Endothelial cell of umbilical vein (primary cell): ENCODE results near the gene GALK1. TPM values are rescaled to one million over a fixed set of nuclear protein-coding genes. Genes with fewer than 3 reads are reported as not detected.

Experiments used
- BruUV-seq: library from RNA; stranded (reverse); fragments of 400-500 nt; replicated peaks from 2 replicates; lab custom pipeline; 2021; lab: Mats Ljungman, UMichigan
- CTCF ChIA-PET: fragments of 300-600, 350-600 bp; sonication (Branson Sonifier 250); formaldehyde crosslinking; loops from one replicate; lab custom pipeline; 2021; ENCODE audit warnings: antibody characterized with exemption, inconsistent platforms; lab: Charles Lee
- POLR2A ChIA-PET: fragments of 300-600, 350-600 bp; sonication (Branson Sonifier 250); formaldehyde crosslinking; loops from one replicate; lab custom pipeline; 2021; ENCODE audit warnings: antibody characterized with exemption, inconsistent platforms; lab: Charles Lee
- DNase-seq: peaks from one replicate; pipeline ENCODE4 v3.0.0-alpha.2; 2011; ENCODE audit warnings: low read depth, low spot score
- FAIRE-seq: peaks from 2 replicates; lab custom pipeline; 2011; peaks lifted over from hg19 to GRCh38; lab: Jason Lieb, UNC
- H2AFZ ChIP-seq: 2 replicates; pipeline ENCODE4 v1.6.0; 2012; ENCODE audit warnings: low read depth, low read length, control low read depth, inconsistent platforms
- H3K27ac ChIP-seq: 2 replicates; pipeline ENCODE4 v1.5.1; 2011; ENCODE audit warnings: low read depth, mild to moderate bottlenecking, control low read depth, low read length, moderate library complexity; ENCODE audit not compliant: insufficient read depth
- H3K27me3 ChIP-seq, 2 experiments: 2 replicates each; pipeline versions ENCODE4 v1.6.0 to v1.6.1; 2011; ENCODE audit warnings: low read length in 2 of 2, mixed read lengths in 1 of 2; ENCODE audit not compliant: control insufficient read depth in 2 of 2, insufficient read depth in 2 of 2
- H3K36me3 ChIP-seq, 2 experiments: 2 replicates in 1 of 2; 3 replicates in 1 of 2; pipeline ENCODE4 v1.5.1; 2011; ENCODE audit warnings: low read length in 2 of 2, mild to moderate bottlenecking in 1 of 2, moderate library complexity in 1 of 2; ENCODE audit not compliant: control insufficient read depth in 2 of 2, insufficient read depth in 2 of 2; ENCODE audit errors: extremely low read depth in 1 of 2
- H3K4me1 ChIP-seq: 3 replicates; pipeline ENCODE4 v1.5.1; 2011; ENCODE audit warnings: mild to moderate bottlenecking, low read length; ENCODE audit not compliant: control insufficient read depth, insufficient read depth; ENCODE audit errors: extremely low read depth
- H3K4me2 ChIP-seq: 2 replicates; pipeline ENCODE4 v1.6.1; 2011; ENCODE audit warnings: low read length, control low read depth, mixed read lengths; ENCODE audit not compliant: insufficient read depth
- H3K4me3 ChIP-seq, 3 experiments: fragments of 200-600 bp in 1 of 3; sonication (generic), shearing (Covaris generic) in 1 of 3; replicated peaks in 1 of 3; 2 replicates each; pipeline ENCODE4 v1.5.1; 2011 to 2016; ENCODE audit warnings: control low read depth in 3 of 3, low read length in 3 of 3, mild to moderate bottlenecking in 2 of 3, inconsistent platforms in 1 of 3, low read depth in 1 of 3, moderate library complexity in 1 of 3; ENCODE audit not compliant: insufficient read depth in 1 of 3
- H3K79me2 ChIP-seq: 2 replicates; pipeline ENCODE4 v1.6.0; 2012; ENCODE audit warnings: low read length, inconsistent platforms; ENCODE audit not compliant: control insufficient read depth, insufficient read depth
- H3K9ac ChIP-seq: replicated peaks from 2 replicates; pipeline ENCODE3; 2011; ENCODE audit warnings: low read length, control low read depth; ENCODE audit not compliant: insufficient read depth; ENCODE audit errors: extremely low read depth
- H3K9me1 ChIP-seq: replicated peaks from 3 replicates; pipeline ENCODE4 v1.6.0; 2011; ENCODE audit warnings: mild to moderate bottlenecking, low read length; ENCODE audit not compliant: control insufficient read depth, insufficient read depth; ENCODE audit errors: extremely low read depth
- H3K9me3 ChIP-seq: replicated peaks from 2 replicates; pipeline ENCODE4 v1.5.1; 2012; ENCODE audit warnings: low read length, inconsistent platforms; ENCODE audit not compliant: control insufficient read depth, insufficient read depth
- H4K20me1 ChIP-seq: replicated peaks from 2 replicates; pipeline ENCODE3; 2011; ENCODE audit warnings: mild to moderate bottlenecking, low read length; ENCODE audit not compliant: control insufficient read depth, insufficient read depth; ENCODE audit errors: extremely low read depth
- CTCF ChIP-seq, 2 donors: IDR thresholded peaks; 1 replicate in 1 of 2; 2 replicates in 1 of 2; pipeline ENCODE4 v1.5.1; 2011; ENCODE audit warnings: low read length in 2 of 2, mild to moderate bottlenecking in 2 of 2, moderate library complexity in 2 of 2, control low read depth in 1 of 2, inconsistent platforms in 1 of 2, low read depth in 1 of 2; ENCODE audit not compliant: insufficient read depth in 1 of 2; ENCODE audit errors: extremely low read depth in 1 of 2
- EZH2 ChIP-seq: IDR thresholded peaks from 2 replicates; pipeline ENCODE4 v1.6.1; 2012; ENCODE audit warnings: borderline replicate concordance, low read depth, mild to moderate bottlenecking, moderate library complexity, low read length, inconsistent platforms; ENCODE audit not compliant: severe bottlenecking
- FOS ChIP-seq: IDR thresholded peaks from 2 replicates; pipeline ENCODE4 v1.6.1; 2011; ENCODE audit warnings: mild to moderate bottlenecking, low read length, moderate library complexity, borderline replicate concordance; ENCODE audit not compliant: insufficient read depth
- GATA2 ChIP-seq: IDR thresholded peaks from 2 replicates; pipeline ENCODE4 v1.7.0; 2011; ENCODE audit warnings: low read depth, mild to moderate bottlenecking, moderate library complexity, mixed read lengths, low read length; ENCODE audit not compliant: insufficient read length, insufficient read depth
- JUN ChIP-seq: IDR thresholded peaks from 2 replicates; pipeline ENCODE4 v1.6.1; 2011; ENCODE audit warnings: borderline replicate concordance, low read depth; ENCODE audit not compliant: insufficient read length, insufficient read depth
- MYC ChIP-seq: IDR thresholded peaks from one replicate; pipeline ENCODE4 v1.6.1; 2011; ENCODE audit warnings: mild to moderate bottlenecking, low read depth, low read length
- POLR2A ChIP-seq: IDR thresholded peaks from 2 replicates; pipeline ENCODE4 v1.6.1; 2012; ENCODE audit warnings: low read depth, mild to moderate bottlenecking, control low read depth, low read length
- POLR2AphosphoS5 ChIP-seq: IDR thresholded peaks from 2 replicates; pipeline ENCODE4 v1.6.1; 2012; ENCODE audit warnings: low read depth, mild to moderate bottlenecking, control low read depth, low read length, moderate library complexity; ENCODE audit not compliant: insufficient read depth
- dilution Hi-C: fragments of 300-500 bp; cut with MboI; formaldehyde crosslinking; loops from one replicate; pipeline ENCODE4 v1.15.0; 2019; ENCODE audit warnings: low sequenced_read_pairs; ENCODE audit not compliant: extremely low pct_ligation_motif_present
- intact Hi-C: fragments of 100-400 bp; cut with micrococcal nuclease; formaldehyde crosslinking; loops from one replicate; pipeline ENCODE4 v1.10.0; 2022
- polyA plus RNA-seq, 4 experiments: library from polyadenylated mRNA; depleted of rRNA in 3 of 4; stranded (reverse) in 3 of 4; unstranded in 1 of 4; fragments of >200 nt; gene quantifications; 2 replicates each; pipeline versions ENCODE4 v1.2.1 to v1.2.3, GENCODE V29; 2011 to 2012; ENCODE audit warnings: missing spikeins in 1 of 4
- total RNA-seq: library from RNA; stranded (reverse); gene quantifications from 2 replicates; pipeline ENCODE4 v1.2.3, GENCODE V29; 2021
- TF ChIP-seq, protein P1 (sequence below): IDR thresholded peaks from 2 replicates; pipeline ENCODE4 v1.6.1; 2011; ENCODE audit not compliant: insufficient read depth, insufficient read length

GALK1 gene
- total and polyA plus RNA-seq, 2 donors (not counting 3 experiments of a cell fraction or from before 2014, with no cell fraction given), result 45.8 to 63.7 TPM

- no peak overlapping the region for H3K9ac ChIP-seq
- intact Hi-C loops (no loop called here), dilution Hi-C loops (no loop called here)
- H3K79me2 ChIP-seq, result no peaks in the 10 kb centered on the region
- no peak overlapping the region for H2AFZ ChIP-seq
- H3K27ac ChIP-seq, result no peak overlapping the region
- TF ChIP-seq POLR2AphosphoS5 (no peak), JUN (no peak), CTCF (IDR thresholded peaks at IDR 0.05; ENCODE audit: extremely low read depth in 1 of 2, insufficient read depth in 1 of 2, low read depth in 1 of 2, low read length in 2 of 2) (no peak), FOS (no peak), GATA2 (no peak), EZH2 (no peak), MYC (no peak), POLR2A (no peak)
- TF ChIP-seq, protein P1, sequence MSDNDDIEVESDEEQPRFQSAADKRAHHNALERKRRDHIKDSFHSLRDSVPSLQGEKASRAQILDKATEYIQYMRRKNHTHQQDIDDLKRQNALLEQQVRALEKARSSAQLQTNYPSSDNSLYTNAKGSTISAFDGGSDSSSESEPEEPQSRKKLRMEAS, result no peak
- no peaks in the 10 kb centered on the region for H3K4me1 ChIP-seq
- H4K20me1 ChIP-seq, result no peaks in the 10 kb centered on the region
- no peaks in the 10 kb centered on the region for H3K27me3 ChIP-seq
- H3K36me3 ChIP-seq, result peaks cover 0 to 3% of the 10 kb centered on the region in 2 experiments
- ChIA-PET POLR2A (no interaction called here), CTCF (interaction anchor here (1.9 kb wide), 1 partner anchor 61 kb away, joined by 8 read pairs; no protein-coding TSS in a partner anchor)
- H3K4me2 ChIP-seq, result no peak overlapping the region
- no TSS peak for BruUV-seq
- FAIRE-seq (peak; percentile 31), DNase-seq (no peak)
- H3K4me3 ChIP-seq, result no peak overlapping the region
- H3K9me3 ChIP-seq, result no peaks in the 10 kb centered on the region
- no peaks in the 10 kb centered on the region for H3K9me1 ChIP-seq
Measured at GRCh38 chr17:75769536-75769935, 4.5 kb upstream of the GALK1 start.
